Vagina (tissue), 2 donors: Measurements from ENCODE around the gene EXOC3.
"Not testable (repeated sequence)": the region's sequence is repeated elsewhere in the genome, so short reads cannot be mapped to it uniquely, and the experiment has no call there.

Experiments
- CTCF ChIP-seq, 3 experiments: fragments of 450-650 bp in 2 of 3; fragments of 200-600 bp in 1 of 3; sonication (generic) in 1 of 3; IDR thresholded peaks; one replicate each; pipeline ENCODE4 v1.5.1; 2017 to 2019; ENCODE audit warnings: antibody characterized with exemption in 3 of 3, mild to moderate bottlenecking in 2 of 3, moderate library complexity in 2 of 3
- POLR2A ChIP-seq, 2 donors: fragments of 450-650 bp; IDR thresholded peaks; one replicate each; pipeline ENCODE4 v1.6.1; 2017; ENCODE audit warnings: antibody characterized with exemption in 2 of 2, mild to moderate bottlenecking in 2 of 2, moderate library complexity in 2 of 2

GRCh38 chr5:398141-398474, 44.9 kb upstream of the EXOC3 start:
- TF ChIP-seq POLR2A, CTCF (IDR thresholded peaks at IDR 0.05): not testable (repeated sequence)
